ENCODE measurements around the gene EDRF1.

Gene EDRF1

GRCh38 chr10:125768219-125768855 is 48.8 kb downstream of the EDRF1 start:
- no peak for DNase-seq

- no peak for DNase-seq
These were observed 49.7 kb downstream of the EDRF1 start for GRCh38 chr10:125769175-125769574.

- DNase-seq, result no peak
These were observed 51.3 kb downstream of the EDRF1 start for GRCh38 chr10:125770844-125771243.

GRCh38 chr10:125772112-125772863 is 52.8 kb downstream of the EDRF1 start:
- DNase-seq, result no peak

- no peak for DNase-seq
These were observed 53.3 kb downstream of the EDRF1 start for GRCh38 chr10:125772864-125773180.

- DNase-seq, result no peak
These were observed 54.4 kb downstream of the EDRF1 start for GRCh38 chr10:125773687-125774543.

GRCh38 chr10:125774581-125775191 is 55.2 kb downstream of the EDRF1 start:
- DNase-seq, result no peak

- no peak for DNase-seq
These were observed 56.1 kb downstream of the EDRF1 start, which contains the start of gene MMP21 for GRCh38 chr10:125775491-125776106. TSS of gene MMP21 (minus strand) at chr10:125775821. CDS start at chr10:125775821, 0 bp downstream.

GRCh38 chr10:125777806-125778205 is 58.3 kb downstream of the EDRF1 start:
- DNase-seq, result no peak

- DNase-seq, result no peak
These were observed 59.0 kb downstream of the EDRF1 start for GRCh38 chr10:125778556-125778955.

GRCh38 chr10:125779403-125780327 is 60.2 kb downstream of the EDRF1 start:
- DNase-seq, result no peak

GRCh38 chr10:125781374-125781773 is 61.9 kb downstream of the EDRF1 start:
- DNase-seq, result no peak

- DNase-seq, result no peak
These were observed 62.5 kb downstream of the EDRF1 start for GRCh38 chr10:125782054-125782453.

- DNase-seq, result no peak
These were observed 63.1 kb downstream of the EDRF1 start for GRCh38 chr10:125782616-125783015.

- no peak for DNase-seq
These were observed 63.9 kb downstream of the EDRF1 start for GRCh38 chr10:125783408-125783807.

GRCh38 chr10:125783957-125784356 is 64.4 kb downstream of the EDRF1 start:
- DNase-seq, result no peak

GRCh38 chr10:125785791-125786190 is 66.3 kb downstream of the EDRF1 start:
- no peak for DNase-seq

- no peak for DNase-seq
These were observed 68.9 kb downstream of the EDRF1 start for GRCh38 chr10:125788156-125789034.

- DNase-seq, result no peak
These were observed 73.1 kb downstream of the EDRF1 start for GRCh38 chr10:125792342-125793300.

Data from RPMI8226 (cell line).